HG02642 (cell line): ENCODE measurements around the gene VDR.

Experiments used
- ATAC-seq: cut with Tn5 transposase; IDR thresholded peaks from one replicate; pipeline ENCODE4 v1.9.1; 2021; ENCODE audit warnings: mild to moderate bottlenecking; ENCODE audit not compliant: unreplicated experiment, poor library complexity

The VDR gene

GRCh38 chr12:47835006-47835830, 69.6 kb downstream of the VDR start:
- no peak for ATAC-seq

GRCh38 chr12:47834199-47834903, 70.4 kb downstream of the VDR start:
- no peak for ATAC-seq

- no peak for ATAC-seq
Measured at GRCh38 chr12:47833591-47834012, 71.2 kb downstream of the VDR start.

GRCh38 chr12:47832263-47832933, 72.4 kb downstream of the VDR start:
- no peak for ATAC-seq

- ATAC-seq = no peak
Measured at GRCh38 chr12:47829584-47829983, 75.2 kb downstream of the VDR start.

GRCh38 chr12:47828976-47829482, 75.8 kb downstream of the VDR start:
- ATAC-seq = no peak

- no peak for ATAC-seq
Measured at GRCh38 chr12:47828008-47828975, 76.5 kb downstream of the VDR start.

- no peak for ATAC-seq
Measured at GRCh38 chr12:47825173-47825639, 79.6 kb downstream of the VDR start.

GRCh38 chr12:47824635-47825034, 80.2 kb downstream of the VDR start:
- no peak for ATAC-seq

- no peak for ATAC-seq
Measured at GRCh38 chr12:47824198-47824597, 80.6 kb downstream of the VDR start.

GRCh38 chr12:47823422-47824086, 81.2 kb downstream of the VDR start:
- ATAC-seq = no peak

GRCh38 chr12:47822863-47823262, 81.9 kb downstream of the VDR start:
- no peak for ATAC-seq

- ATAC-seq = no peak
Measured at GRCh38 chr12:47822401-47822800, 82.4 kb downstream of the VDR start.

GRCh38 chr12:47821346-47821706, 83.5 kb downstream of the VDR start:
- no peak for ATAC-seq

- ATAC-seq = no peak
Measured at GRCh38 chr12:47820631-47821345, 84.0 kb downstream of the VDR start.

GRCh38 chr12:47819896-47820630, 84.7 kb downstream of the VDR start, which contains the start of gene HDAC7:
Gene HDAC7 (minus strand): TSS chr12:47819903. CDS start chr12:47819785, 118 bp downstream.
- ATAC-seq = peak; percentile 44

GRCh38 chr12:47819138-47819895, 85.5 kb downstream of the VDR start:
- peak; percentile 46 for ATAC-seq
